ENCODE data around the gene NOTCH1.

GRCh38 chr9:136453326-136453725 lies 92.5 kb downstream of the NOTCH1 start:
- TF ChIP-seq CTCF (IDR thresholded peaks at IDR 0.05): no peak
- TF ChIP-seq POLR2A (IDR thresholded peaks at IDR 0.05): no peak
- TF ChIP-seq POLR2AphosphoS5 (IDR thresholded peaks at IDR 0.05): no peak
